Epithelial cell of prostate (primary cell): Measurements from ENCODE around the gene XK.
A peak's percentile ranks its signal among the peaks of the same experiment; 100 is the strongest.

Source experiments
- DNase-seq: peaks from one replicate; pipeline ENCODE4 v3.0.0-alpha.2; 2011; ENCODE audit warnings: low read depth, low spot score
- H3K27ac ChIP-seq: fragments of 450-650 bp; 2 replicates; pipeline ENCODE4 v1.5.1; 2017; ENCODE audit warnings: mild to moderate bottlenecking

Gene XK

GRCh38 chrX:37678574-37678973 is 7.0 kb upstream of the XK start:
- H3K27ac ChIP-seq, result no peak overlapping the region
- no peak for DNase-seq

GRCh38 chrX:37679230-37679629 is 6.4 kb upstream of the XK start:
- H3K27ac ChIP-seq, result no peak overlapping the region
- no peak for DNase-seq

GRCh38 chrX:37679888-37680287 is 5.7 kb upstream of the XK start:
- no peak overlapping the region for H3K27ac ChIP-seq
- no peak for DNase-seq

GRCh38 chrX:37684426-37684825 is 1.2 kb upstream of the XK start:
- no peak overlapping the region for H3K27ac ChIP-seq
- no peak for DNase-seq

- DNase-seq, result no peak
- H3K27ac ChIP-seq, result no peak overlapping the region
Observed at GRCh38 chrX:37684973-37685372, 618 bp upstream of the XK start.

- no peak overlapping the region for H3K27ac ChIP-seq
- no peak for DNase-seq
Observed at GRCh38 chrX:37686369-37686995, 891 bp downstream of the XK start.

GRCh38 chrX:37686996-37687395 is 1.4 kb downstream of the XK start:
- DNase-seq, result no peak
- no peak overlapping the region for H3K27ac ChIP-seq

- no peak overlapping the region for H3K27ac ChIP-seq
- DNase-seq, result no peak
Observed at GRCh38 chrX:37690119-37690518, 4.5 kb downstream of the XK start.

- no peak overlapping the region for H3K27ac ChIP-seq
- DNase-seq, result no peak
Observed at GRCh38 chrX:37692918-37693317, 7.3 kb downstream of the XK start.

- no peak overlapping the region for H3K27ac ChIP-seq
- DNase-seq, result peak; percentile 10
Observed at GRCh38 chrX:37697169-37697760, 11.7 kb downstream of the XK start.

- no peak overlapping the region for H3K27ac ChIP-seq
- no peak for DNase-seq
Observed at GRCh38 chrX:37701588-37701987, 16.0 kb downstream of the XK start.

GRCh38 chrX:37711991-37712390 is 26.4 kb downstream of the XK start:
- DNase-seq, result no peak
- H3K27ac ChIP-seq, result no peak overlapping the region

GRCh38 chrX:37712458-37712857 is 26.9 kb downstream of the XK start:
- DNase-seq, result peak; percentile 1
- H3K27ac ChIP-seq, result no peak overlapping the region

- no peak overlapping the region for H3K27ac ChIP-seq
- DNase-seq, result no peak
Observed at GRCh38 chrX:37714479-37714878, 28.9 kb downstream of the XK start.

GRCh38 chrX:37716602-37717001 is 31.0 kb downstream of the XK start:
- H3K27ac ChIP-seq, result no peak overlapping the region
- no peak for DNase-seq

- no peak for DNase-seq
- no peak overlapping the region for H3K27ac ChIP-seq
Observed at GRCh38 chrX:37717708-37718107, 32.1 kb downstream of the XK start.

GRCh38 chrX:37722595-37722994 is 37.0 kb downstream of the XK start:
- H3K27ac ChIP-seq, result no peak overlapping the region
- DNase-seq, result no peak

- no peak overlapping the region for H3K27ac ChIP-seq
- DNase-seq, result no peak
Observed at GRCh38 chrX:37726346-37726745, 40.8 kb downstream of the XK start.

- no peak overlapping the region for H3K27ac ChIP-seq
- peak; percentile 1 for DNase-seq
Observed at GRCh38 chrX:37745354-37745753, 59.8 kb downstream of the XK start.

GRCh38 chrX:37745835-37746217 is 60.2 kb downstream of the XK start:
- no peak for DNase-seq
- H3K27ac ChIP-seq, result no peak overlapping the region

GRCh38 chrX:37746218-37746941 is 60.8 kb downstream of the XK start:
- H3K27ac ChIP-seq, result no peak overlapping the region
- no peak for DNase-seq

GRCh38 chrX:37746951-37747350 is 61.4 kb downstream of the XK start:
- no peak overlapping the region for H3K27ac ChIP-seq
- no peak for DNase-seq
